Upper lobe of left lung (tissue), 4 donors: ENCODE results near the gene MVB12B.

Experiments
- EP300 ChIP-seq, 4 donors: sonication (generic); formaldehyde crosslinking; IDR thresholded peaks; one replicate each; pipeline ENCODE4 v1.5.1; 2017; ENCODE audit warnings: antibody characterized with exemption in 4 of 4, control low read depth in 2 of 4
- POLR2AphosphoS5 ChIP-seq, 2 donors: sonication (generic); formaldehyde crosslinking; IDR thresholded peaks; one replicate each; pipeline ENCODE4 v1.5.1; 2017; ENCODE audit warnings: antibody characterized with exemption in 2 of 2
- TF ChIP-seq, protein P1 (sequence below), 6 experiments: fragments of 450-650 bp in 4 of 6; fragments of 200-600 bp in 2 of 6; sonication (generic) in 2 of 6; IDR thresholded peaks; one replicate each; pipeline ENCODE4 v1.5.1; 2016 to 2019; ENCODE audit warnings: antibody characterized with exemption in 6 of 6

DNA sequence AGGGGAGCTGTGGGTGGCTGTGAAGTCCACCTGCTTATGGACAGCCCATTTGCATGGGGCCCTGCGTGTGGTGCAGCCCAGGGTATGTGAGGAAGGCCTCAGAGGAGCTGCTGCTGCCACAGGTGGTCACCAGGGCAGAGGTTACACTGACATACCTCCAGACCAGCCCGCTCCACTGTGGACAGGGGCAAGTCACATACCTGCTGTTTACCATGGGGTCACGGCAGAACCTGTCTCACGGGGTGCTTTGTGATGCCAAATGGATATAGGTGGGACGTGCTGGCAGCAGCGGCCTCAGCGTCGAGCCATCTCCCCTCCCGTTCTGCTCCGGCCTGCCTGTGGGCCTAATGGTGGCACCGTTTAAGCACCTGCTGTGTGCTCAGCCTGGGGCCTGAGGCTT is 159.6 kb downstream of the MVB12B start:
- TF ChIP-seq, protein P1, sequence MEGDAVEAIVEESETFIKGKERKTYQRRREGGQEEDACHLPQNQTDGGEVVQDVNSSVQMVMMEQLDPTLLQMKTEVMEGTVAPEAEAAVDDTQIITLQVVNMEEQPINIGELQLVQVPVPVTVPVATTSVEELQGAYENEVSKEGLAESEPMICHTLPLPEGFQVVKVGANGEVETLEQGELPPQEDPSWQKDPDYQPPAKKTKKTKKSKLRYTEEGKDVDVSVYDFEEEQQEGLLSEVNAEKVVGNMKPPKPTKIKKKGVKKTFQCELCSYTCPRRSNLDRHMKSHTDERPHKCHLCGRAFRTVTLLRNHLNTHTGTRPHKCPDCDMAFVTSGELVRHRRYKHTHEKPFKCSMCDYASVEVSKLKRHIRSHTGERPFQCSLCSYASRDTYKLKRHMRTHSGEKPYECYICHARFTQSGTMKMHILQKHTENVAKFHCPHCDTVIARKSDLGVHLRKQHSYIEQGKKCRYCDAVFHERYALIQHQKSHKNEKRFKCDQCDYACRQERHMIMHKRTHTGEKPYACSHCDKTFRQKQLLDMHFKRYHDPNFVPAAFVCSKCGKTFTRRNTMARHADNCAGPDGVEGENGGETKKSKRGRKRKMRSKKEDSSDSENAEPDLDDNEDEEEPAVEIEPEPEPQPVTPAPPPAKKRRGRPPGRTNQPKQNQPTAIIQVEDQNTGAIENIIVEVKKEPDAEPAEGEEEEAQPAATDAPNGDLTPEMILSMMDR (IDR thresholded peaks at IDR 0.05), result no peak
- TF ChIP-seq POLR2AphosphoS5 (IDR thresholded peaks at IDR 0.05), result no peak
- TF ChIP-seq EP300 (IDR thresholded peaks at IDR 0.05), result no peak
